ENCODE measurements around the gene CLTB. TPM values are rescaled to one million over a fixed set of nuclear protein-coding genes. Genes with fewer than 3 reads are reported as not detected.

CLTB gene
- total RNA-seq, 1 experiment from 2014 or later = 58.6 TPM

- no peak for DNase-seq (ENCODE audit: low read depth, low spot score)
- POLR2A ChIA-PET = no interaction called here
Observed at GRCh38 chr5:176394881-176395675, 21.3 kb downstream of the CLTB start.

GRCh38 chr5:176394096-176394495 is 22.2 kb downstream of the CLTB start:
- Histone ChIP-seq H4K20me1 (ENCODE audit: insufficient read depth) (no peaks in the 10 kb centered on the region), H3K4me1 (ENCODE audit: control insufficient read depth in 1 of 2, insufficient read depth in 2 of 2, low read length in 2 of 2) (peaks cover 2 to 9% of the 10 kb centered on the region in 2 experiments; a peak in 2 of 4 replicates), H3K4me3 (replicated peaks in 1 of 2; ENCODE audit: low read depth in 1 of 2, low read length in 2 of 2) (no peak overlapping the region), H3K79me2 (ENCODE audit: insufficient read depth, low read length) (peaks cover 19% of the 10 kb centered on the region), H2AFZ (ENCODE audit: low read depth, low read length, poor library complexity, severe bottlenecking) (no peak overlapping the region), H3K9me3 (ENCODE audit: control insufficient read depth in 1 of 2, insufficient read depth in 1 of 2, low read depth in 1 of 2, low read length in 2 of 2) (no peaks in the 10 kb centered on the region), H3K36me3 (ENCODE audit: control insufficient read depth in 1 of 2, insufficient read depth in 2 of 2, low read length in 2 of 2) (peaks cover 2 to 10% of the 10 kb centered on the region in 2 experiments; a peak in 1 of 4 replicates), H3K9ac (ENCODE audit: low read length) (no peak overlapping the region), H3K4me2 (ENCODE audit: low read length) (no peak overlapping the region), H3K27me3 (ENCODE audit: insufficient read depth, low read length) (no peaks in the 10 kb centered on the region), H3K27ac (ENCODE audit: low read depth, low read length) (no peak overlapping the region), H3K9me2 (ENCODE audit: insufficient read depth) (no peaks in the 10 kb centered on the region)
- no peak for TF ChIP-seq POLR2A (IDR thresholded peaks at IDR 0.05; ENCODE audit: borderline replicate concordance, extremely low read depth, insufficient read depth, insufficient read length)
- CTCF ChIA-PET = no interaction called here
- no TSS peak for BruUV-seq (replicated peaks)
- no peak for DNase-seq (ENCODE audit: low read depth, low spot score)
- intact Hi-C loops (cut with micrococcal nuclease) = no loop called here
- POLR2A ChIA-PET = no interaction called here
- RAD21 ChIA-PET (ENCODE audit: low non-redundant PET in 1 of 2, low total read pairs in 2 of 2, uncharacterized antibody in 2 of 2, unreplicated experiment in 2 of 2) = no interaction called here
- ATAC-seq = no peak

More at GRCh38 chr5:176394881-176395675, 21.3 kb downstream of the CLTB start:
- no TSS peak for BruUV-seq (replicated peaks)
- ChIA-PET RAD21 (ENCODE audit: low non-redundant PET in 1 of 2, low total read pairs in 2 of 2, uncharacterized antibody in 2 of 2, unreplicated experiment in 2 of 2) (no interaction called here), CTCF (no interaction called here)
- Histone ChIP-seq H3K4me1 (ENCODE audit: control insufficient read depth in 1 of 2, insufficient read depth in 2 of 2, low read length in 2 of 2) (peaks cover 3 to 6% of the 10 kb centered on the region in 2 experiments), H3K9me2 (ENCODE audit: insufficient read depth) (no peaks in the 10 kb centered on the region), H3K27me3 (ENCODE audit: insufficient read depth, low read length) (no peaks in the 10 kb centered on the region), H3K27ac (ENCODE audit: low read depth, low read length) (no peak overlapping the region), H3K79me2 (ENCODE audit: insufficient read depth, low read length) (peaks cover 11% of the 10 kb centered on the region), H2AFZ (ENCODE audit: low read depth, low read length, poor library complexity, severe bottlenecking) (no peak overlapping the region), H3K4me3 (replicated peaks in 1 of 2; ENCODE audit: low read depth in 1 of 2, low read length in 2 of 2) (no peak overlapping the region), H3K9ac (ENCODE audit: low read length) (no peak overlapping the region), H3K4me2 (ENCODE audit: low read length) (no peak overlapping the region), H3K36me3 (ENCODE audit: control insufficient read depth in 1 of 2, insufficient read depth in 2 of 2, low read length in 2 of 2) (peaks cover 2 to 10% of the 10 kb centered on the region in 2 experiments; a peak in 1 of 4 replicates), H4K20me1 (ENCODE audit: insufficient read depth) (no peaks in the 10 kb centered on the region), H3K9me3 (ENCODE audit: control insufficient read depth in 1 of 2, insufficient read depth in 1 of 2, low read depth in 1 of 2, low read length in 2 of 2) (no peaks in the 10 kb centered on the region)
- TF ChIP-seq FOSL1 (IDR thresholded peaks at IDR 0.05; ENCODE audit: low read depth) (no peak), ZFX (IDR thresholded peaks at IDR 0.05) (no peak), RAD21 (IDR thresholded peaks at IDR 0.05; ENCODE audit: low read depth) (no peak), EZH2phosphoT487 (IDR thresholded peaks at IDR 0.05; ENCODE audit: borderline replicate concordance) (no peak)
- no peak for ATAC-seq
- intact Hi-C loops (cut with micrococcal nuclease) = no loop called here
